ENCODE data around the gene TSC2.

DNA sequence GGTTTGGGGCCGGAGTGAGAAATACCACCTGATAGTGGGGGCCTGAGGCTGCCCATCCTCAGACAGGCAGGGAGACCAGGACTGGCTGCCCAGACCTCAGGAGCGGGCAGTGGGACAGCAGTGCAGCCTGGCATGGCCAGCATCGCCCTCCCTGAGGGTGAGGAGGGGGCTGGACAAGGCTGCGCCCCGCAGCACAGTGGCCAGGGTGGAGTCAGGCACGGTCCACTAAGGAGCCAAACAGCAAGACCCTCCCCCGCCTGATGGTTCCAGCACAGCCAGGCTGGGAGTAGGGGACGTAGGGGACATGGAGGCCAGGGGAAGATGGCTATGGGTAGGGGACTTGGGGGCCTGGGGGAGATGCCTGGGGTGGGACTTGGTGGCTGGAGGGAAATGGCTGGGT is 41.5 kb upstream of the TSC2 start:
- TF ChIP-seq POLR2AphosphoS5 (IDR thresholded peaks at IDR 0.05) (no peak), EZH2 (IDR thresholded peaks at IDR 0.05; ENCODE audit: borderline replicate concordance, insufficient read depth, low read length, poor library complexity, severe bottlenecking) (no peak), TAF1 (IDR thresholded peaks at IDR 0.05; ENCODE audit: low read depth) (no peak), EP300 (conservative IDR thresholded peaks at IDR 0.05; ENCODE audit: poor library complexity, severe bottlenecking) (no peak)
- TF ChIP-seq, protein P1, sequence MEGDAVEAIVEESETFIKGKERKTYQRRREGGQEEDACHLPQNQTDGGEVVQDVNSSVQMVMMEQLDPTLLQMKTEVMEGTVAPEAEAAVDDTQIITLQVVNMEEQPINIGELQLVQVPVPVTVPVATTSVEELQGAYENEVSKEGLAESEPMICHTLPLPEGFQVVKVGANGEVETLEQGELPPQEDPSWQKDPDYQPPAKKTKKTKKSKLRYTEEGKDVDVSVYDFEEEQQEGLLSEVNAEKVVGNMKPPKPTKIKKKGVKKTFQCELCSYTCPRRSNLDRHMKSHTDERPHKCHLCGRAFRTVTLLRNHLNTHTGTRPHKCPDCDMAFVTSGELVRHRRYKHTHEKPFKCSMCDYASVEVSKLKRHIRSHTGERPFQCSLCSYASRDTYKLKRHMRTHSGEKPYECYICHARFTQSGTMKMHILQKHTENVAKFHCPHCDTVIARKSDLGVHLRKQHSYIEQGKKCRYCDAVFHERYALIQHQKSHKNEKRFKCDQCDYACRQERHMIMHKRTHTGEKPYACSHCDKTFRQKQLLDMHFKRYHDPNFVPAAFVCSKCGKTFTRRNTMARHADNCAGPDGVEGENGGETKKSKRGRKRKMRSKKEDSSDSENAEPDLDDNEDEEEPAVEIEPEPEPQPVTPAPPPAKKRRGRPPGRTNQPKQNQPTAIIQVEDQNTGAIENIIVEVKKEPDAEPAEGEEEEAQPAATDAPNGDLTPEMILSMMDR (IDR thresholded peaks at IDR 0.05; ENCODE audit: poor library complexity, severe bottlenecking) = no peak
